ENCODE data around the gene DDX39B. TPM values are rescaled to one million over a fixed set of nuclear protein-coding genes. Genes with fewer than 3 reads are reported as not detected.

Gene DDX39B
- total and polyA plus RNA-seq, 9 of the 15 experiments (the other 6 are each of a cell fraction or from before 2014, with no cell fraction given), result 479 to 869 (median 592) TPM

DNA sequence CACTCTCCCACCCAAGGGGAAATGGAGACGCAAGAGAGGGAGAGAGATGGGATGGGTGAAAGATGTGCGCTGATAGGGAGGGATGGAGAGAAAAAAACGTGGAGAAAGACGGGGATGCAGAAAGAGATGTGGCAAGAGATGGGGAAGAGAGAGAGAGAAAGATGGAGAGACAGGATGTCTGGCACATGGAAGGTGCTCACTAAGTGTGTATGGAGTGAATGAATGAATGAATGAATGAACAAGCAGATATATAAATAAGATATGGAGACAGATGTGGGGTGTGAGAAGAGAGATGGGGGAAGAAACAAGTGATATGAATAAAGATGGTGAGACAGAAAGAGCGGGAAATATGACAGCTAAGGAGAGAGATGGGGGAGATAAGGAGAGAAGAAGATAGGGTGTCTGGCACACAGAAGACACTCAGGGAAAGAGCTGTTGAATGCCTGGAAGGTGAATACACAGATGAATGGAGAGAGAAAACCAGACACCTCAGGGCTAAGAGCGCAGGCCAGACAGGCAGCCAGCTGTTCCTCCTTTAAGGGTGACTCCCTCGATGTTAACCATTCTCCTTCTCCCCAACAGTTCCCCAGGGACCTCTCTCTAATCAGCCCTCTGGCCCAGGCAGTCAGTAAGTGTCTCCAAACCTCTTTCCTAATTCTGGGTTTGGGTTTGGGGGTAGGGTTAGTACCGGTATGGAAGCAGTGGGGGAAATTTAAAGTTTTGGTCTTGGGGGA, 34.3 kb upstream of the DDX39B start:
- no peaks in the 10 kb centered on the region for H4K20me1 ChIP-seq (replicated peaks; ENCODE audit: control insufficient read depth, insufficient read depth, low read length)
- WGBS (ENCODE audit: insufficient coverage, low coverage, missing lambda C conversion rate), result 28% methylated on average over 8 of the region's 8 CpGs
- H3K27me3 ChIP-seq (ENCODE audit: control insufficient read depth in 2 of 2, insufficient read depth in 2 of 2, low read length in 2 of 2), result no peaks in the 10 kb centered on the region
- H3K4me1 ChIP-seq (replicated peaks in 1 of 2; ENCODE audit: control insufficient read depth in 2 of 2, insufficient read depth in 2 of 2, low read length in 2 of 2), result peaks cover 0 to 27% of the 10 kb centered on the region in 2 experiments; a peak in 2 of 5 replicates
- H3K9me1 ChIP-seq (ENCODE audit: control insufficient read depth, insufficient read depth, low read length), result no peaks in the 10 kb centered on the region
- ChIA-PET POLR2A (interaction anchor here (0.6 to 1.4 kb wide), 7 partner anchors 8 to 50 kb away, joined by 3 to 9 read pairs (median 3); no protein-coding TSS in a partner anchor), CTCF (ENCODE audit: low intra/inter-chr PET ratio) (no interaction called here)
- FAIRE-seq, result no peak
- H3K27ac ChIP-seq (ENCODE audit: extremely low read depth, low read depth, low read length), result no peak overlapping the region
- no peak overlapping the region for H3K9ac ChIP-seq (ENCODE audit: insufficient read depth in 1 of 2, low read depth in 2 of 2, low read length in 2 of 2)
- H3K4me3 ChIP-seq, result no peak overlapping the region
- in situ Hi-C loops (cut with MboI) (no loop called here), intact Hi-C loops (cut with micrococcal nuclease) (no loop called here)
- no peaks in the 10 kb centered on the region for H3K79me2 ChIP-seq (ENCODE audit: control insufficient read depth, insufficient read depth, low read length)
- no peak overlapping the region; the same call in 1 of the 2 replicates for H3K4me2 ChIP-seq (ENCODE audit: insufficient read depth, low read length)
- H3K36me3 ChIP-seq (ENCODE audit: control insufficient read depth, insufficient read depth, low read length), result no peaks in the 10 kb centered on the region
- H3K9me3 ChIP-seq (replicated peaks; ENCODE audit: control insufficient read depth, insufficient read depth, low read depth, low read length), result no peaks in the 10 kb centered on the region
- no peak overlapping the region for H2AFZ ChIP-seq (ENCODE audit: low read depth, low read length)
- no peak for DNase-seq (ENCODE audit: extremely low read depth in 1 of 4, low spot score in 3 of 4)
- no TSS peak for BruUV-seq (replicated peaks)
- ATAC-seq, result no peak
- TF ChIP-seq ZNF146 (CRISPR knock-in tag; IDR thresholded peaks at IDR 0.05; ENCODE audit: unreplicated experiment) (no peak), BDP1 (IDR thresholded peaks at IDR 0.05; ENCODE audit: insufficient read depth, insufficient read length) (no peak), JUND (IDR thresholded peaks at IDR 0.05; ENCODE audit: borderline replicate concordance, low read depth, low read length) (no peak), JUND (tag; IDR thresholded peaks at IDR 0.05; ENCODE audit: borderline replicate concordance, low read depth, low read length) (no peak), KDM5B (IDR thresholded peaks at IDR 0.05; ENCODE audit: insufficient replicate concordance, low read depth, low read length) (no peak), MEIS2 (IDR thresholded peaks at IDR 0.05; ENCODE audit: partially characterized antibody) (no peak), HDAC1 (IDR thresholded peaks at IDR 0.05) (0 out of 4 replicates have a peak, but pooled peaks of 1 of the 2 experiments have one; percentile 54), ZNF584 (CRISPR knock-in tag; IDR thresholded peaks at IDR 0.05; ENCODE audit: low read depth) (no peak), BCOR (IDR thresholded peaks at IDR 0.05) (no peak), LCOR (CRISPR knock-in tag; IDR thresholded peaks at IDR 0.05) (no peak), POLR2A (conservative IDR thresholded peaks at IDR 0.05) (no peak)
- TF ChIP-seq, protein P1, sequence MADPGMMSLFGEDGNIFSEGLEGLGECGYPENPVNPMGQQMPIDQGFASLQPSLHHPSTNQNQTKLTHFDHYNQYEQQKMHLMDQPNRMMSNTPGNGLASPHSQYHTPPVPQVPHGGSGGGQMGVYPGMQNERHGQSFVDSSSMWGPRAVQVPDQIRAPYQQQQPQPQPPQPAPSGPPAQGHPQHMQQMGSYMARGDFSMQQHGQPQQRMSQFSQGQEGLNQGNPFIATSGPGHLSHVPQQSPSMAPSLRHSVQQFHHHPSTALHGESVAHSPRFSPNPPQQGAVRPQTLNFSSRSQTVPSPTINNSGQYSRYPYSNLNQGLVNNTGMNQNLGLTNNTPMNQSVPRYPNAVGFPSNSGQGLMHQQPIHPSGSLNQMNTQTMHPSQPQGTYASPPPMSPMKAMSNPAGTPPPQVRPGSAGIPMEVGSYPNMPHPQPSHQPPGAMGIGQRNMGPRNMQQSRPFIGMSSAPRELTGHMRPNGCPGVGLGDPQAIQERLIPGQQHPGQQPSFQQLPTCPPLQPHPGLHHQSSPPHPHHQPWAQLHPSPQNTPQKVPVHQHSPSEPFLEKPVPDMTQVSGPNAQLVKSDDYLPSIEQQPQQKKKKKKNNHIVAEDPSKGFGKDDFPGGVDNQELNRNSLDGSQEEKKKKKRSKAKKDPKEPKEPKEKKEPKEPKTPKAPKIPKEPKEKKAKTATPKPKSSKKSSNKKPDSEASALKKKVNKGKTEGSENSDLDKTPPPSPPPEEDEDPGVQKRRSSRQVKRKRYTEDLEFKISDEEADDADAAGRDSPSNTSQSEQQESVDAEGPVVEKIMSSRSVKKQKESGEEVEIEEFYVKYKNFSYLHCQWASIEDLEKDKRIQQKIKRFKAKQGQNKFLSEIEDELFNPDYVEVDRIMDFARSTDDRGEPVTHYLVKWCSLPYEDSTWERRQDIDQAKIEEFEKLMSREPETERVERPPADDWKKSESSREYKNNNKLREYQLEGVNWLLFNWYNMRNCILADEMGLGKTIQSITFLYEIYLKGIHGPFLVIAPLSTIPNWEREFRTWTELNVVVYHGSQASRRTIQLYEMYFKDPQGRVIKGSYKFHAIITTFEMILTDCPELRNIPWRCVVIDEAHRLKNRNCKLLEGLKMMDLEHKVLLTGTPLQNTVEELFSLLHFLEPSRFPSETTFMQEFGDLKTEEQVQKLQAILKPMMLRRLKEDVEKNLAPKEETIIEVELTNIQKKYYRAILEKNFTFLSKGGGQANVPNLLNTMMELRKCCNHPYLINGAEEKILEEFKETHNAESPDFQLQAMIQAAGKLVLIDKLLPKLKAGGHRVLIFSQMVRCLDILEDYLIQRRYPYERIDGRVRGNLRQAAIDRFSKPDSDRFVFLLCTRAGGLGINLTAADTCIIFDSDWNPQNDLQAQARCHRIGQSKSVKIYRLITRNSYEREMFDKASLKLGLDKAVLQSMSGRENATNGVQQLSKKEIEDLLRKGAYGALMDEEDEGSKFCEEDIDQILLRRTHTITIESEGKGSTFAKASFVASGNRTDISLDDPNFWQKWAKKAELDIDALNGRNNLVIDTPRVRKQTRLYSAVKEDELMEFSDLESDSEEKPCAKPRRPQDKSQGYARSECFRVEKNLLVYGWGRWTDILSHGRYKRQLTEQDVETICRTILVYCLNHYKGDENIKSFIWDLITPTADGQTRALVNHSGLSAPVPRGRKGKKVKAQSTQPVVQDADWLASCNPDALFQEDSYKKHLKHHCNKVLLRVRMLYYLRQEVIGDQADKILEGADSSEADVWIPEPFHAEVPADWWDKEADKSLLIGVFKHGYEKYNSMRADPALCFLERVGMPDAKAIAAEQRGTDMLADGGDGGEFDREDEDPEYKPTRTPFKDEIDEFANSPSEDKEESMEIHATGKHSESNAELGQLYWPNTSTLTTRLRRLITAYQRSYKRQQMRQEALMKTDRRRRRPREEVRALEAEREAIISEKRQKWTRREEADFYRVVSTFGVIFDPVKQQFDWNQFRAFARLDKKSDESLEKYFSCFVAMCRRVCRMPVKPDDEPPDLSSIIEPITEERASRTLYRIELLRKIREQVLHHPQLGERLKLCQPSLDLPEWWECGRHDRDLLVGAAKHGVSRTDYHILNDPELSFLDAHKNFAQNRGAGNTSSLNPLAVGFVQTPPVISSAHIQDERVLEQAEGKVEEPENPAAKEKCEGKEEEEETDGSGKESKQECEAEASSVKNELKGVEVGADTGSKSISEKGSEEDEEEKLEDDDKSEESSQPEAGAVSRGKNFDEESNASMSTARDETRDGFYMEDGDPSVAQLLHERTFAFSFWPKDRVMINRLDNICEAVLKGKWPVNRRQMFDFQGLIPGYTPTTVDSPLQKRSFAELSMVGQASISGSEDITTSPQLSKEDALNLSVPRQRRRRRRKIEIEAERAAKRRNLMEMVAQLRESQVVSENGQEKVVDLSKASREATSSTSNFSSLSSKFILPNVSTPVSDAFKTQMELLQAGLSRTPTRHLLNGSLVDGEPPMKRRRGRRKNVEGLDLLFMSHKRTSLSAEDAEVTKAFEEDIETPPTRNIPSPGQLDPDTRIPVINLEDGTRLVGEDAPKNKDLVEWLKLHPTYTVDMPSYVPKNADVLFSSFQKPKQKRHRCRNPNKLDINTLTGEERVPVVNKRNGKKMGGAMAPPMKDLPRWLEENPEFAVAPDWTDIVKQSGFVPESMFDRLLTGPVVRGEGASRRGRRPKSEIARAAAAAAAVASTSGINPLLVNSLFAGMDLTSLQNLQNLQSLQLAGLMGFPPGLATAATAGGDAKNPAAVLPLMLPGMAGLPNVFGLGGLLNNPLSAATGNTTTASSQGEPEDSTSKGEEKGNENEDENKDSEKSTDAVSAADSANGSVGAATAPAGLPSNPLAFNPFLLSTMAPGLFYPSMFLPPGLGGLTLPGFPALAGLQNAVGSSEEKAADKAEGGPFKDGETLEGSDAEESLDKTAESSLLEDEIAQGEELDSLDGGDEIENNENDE (IDR thresholded peaks at IDR 0.05; ENCODE audit: low read depth, low read length), result no peak
